ENCODE data around the gene VWA8.
"Not testable (repeated sequence)": the region's sequence is repeated elsewhere in the genome, so short reads cannot be mapped to it uniquely, and the experiment has no call there.

The VWA8 gene

GRCh38 chr13:41680900-41681299, 280.0 kb downstream of the VWA8 start:
- DNase-seq, result no peak

- DNase-seq, result no peak
Measured at GRCh38 chr13:41678848-41679247, 282.1 kb downstream of the VWA8 start.

- DNase-seq, result no peak
Measured at GRCh38 chr13:41678249-41678648, 282.7 kb downstream of the VWA8 start.

- DNase-seq, result no peak
Measured at GRCh38 chr13:41675306-41675705, 285.6 kb downstream of the VWA8 start.

GRCh38 chr13:41674246-41674645, 286.7 kb downstream of the VWA8 start:
- DNase-seq, result no peak

- DNase-seq, result no peak
Measured at GRCh38 chr13:41673640-41674039, 287.3 kb downstream of the VWA8 start.

GRCh38 chr13:41670873-41671443, 290.0 kb downstream of the VWA8 start:
- DNase-seq, result no peak

- peak; percentile 17 for DNase-seq
Measured at GRCh38 chr13:41668130-41668757, 292.7 kb downstream of the VWA8 start.

GRCh38 chr13:41666644-41667043, 294.3 kb downstream of the VWA8 start:
- DNase-seq, result no peak

- DNase-seq, result no peak
Measured at GRCh38 chr13:41660411-41660810, 300.5 kb downstream of the VWA8 start.

- DNase-seq, result no peak
Measured at GRCh38 chr13:41658057-41658661, 302.8 kb downstream of the VWA8 start.

- no peak for DNase-seq
Measured at GRCh38 chr13:41655997-41656396, 304.9 kb downstream of the VWA8 start.

GRCh38 chr13:41654796-41655195, 306.1 kb downstream of the VWA8 start:
- DNase-seq, result no peak

GRCh38 chr13:41652735-41653361, 308.1 kb downstream of the VWA8 start:
- no peak for DNase-seq

- DNase-seq, result no peak
Measured at GRCh38 chr13:41651413-41652058, 309.4 kb downstream of the VWA8 start.

GRCh38 chr13:41650706-41651105, 310.2 kb downstream of the VWA8 start:
- no peak for DNase-seq

- no peak for DNase-seq
Measured at GRCh38 chr13:41649659-41650058, 311.2 kb downstream of the VWA8 start.

- no peak for DNase-seq
Measured at GRCh38 chr13:41648314-41648935, 312.5 kb downstream of the VWA8 start.

GRCh38 chr13:41647699-41648313, 313.1 kb downstream of the VWA8 start:
- not testable (repeated sequence) for DNase-seq

- no peak for DNase-seq
Measured at GRCh38 chr13:41645331-41645730, 315.6 kb downstream of the VWA8 start.

- DNase-seq, result no peak
Measured at GRCh38 chr13:41644742-41645141, 316.2 kb downstream of the VWA8 start.

- no peak for DNase-seq
Measured at GRCh38 chr13:41643507-41643906, 317.4 kb downstream of the VWA8 start.

GRCh38 chr13:41641961-41642360, 318.9 kb downstream of the VWA8 start:
- DNase-seq, result no peak
